GM23338 (cell line): ENCODE results near the gene CTNNA3. TPM values are rescaled to one million over a fixed set of nuclear protein-coding genes. Genes with fewer than 3 reads are reported as not detected.
"Not testable (repeated sequence)": the region's sequence is repeated elsewhere in the genome, so short reads cannot be mapped to it uniquely, and the experiment has no call there.

ENCODE experiments used
- ATAC-seq: fragments of 200-7000 bp; cut with Tn5 transposase; 3 replicates; pipeline ENCODE4 v1.9.1; 2020
- DNase-seq: peaks from one replicate; pipeline ENCODE4 v3.0.0-alpha.2; 2015; ENCODE audit warnings: low spot score
- H2AFZ ChIP-seq: fragments of 200-600 bp; sonication (generic); 2 replicates; pipeline ENCODE4 v1.8.0; 2016; ENCODE audit warnings: antibody characterized with exemption, mild to moderate bottlenecking, moderate library complexity
- H3F3A ChIP-seq: fragments of 200-600 bp; sonication (generic); replicated peaks from 2 replicates; pipeline ENCODE4 v1.8.0; 2017; ENCODE audit warnings: antibody characterized with exemption, mixed run types, low read depth
- H3K27ac ChIP-seq: fragments of 200-600 bp; sonication (generic); 2 replicates; pipeline ENCODE4 v1.6.1; 2016; ENCODE audit warnings: low read depth
- H3K27me3 ChIP-seq: fragments of 200-600 bp; sonication (generic); 2 replicates; pipeline ENCODE4 v1.8.0; 2016; ENCODE audit warnings: mild to moderate bottlenecking, mixed run types, moderate library complexity; ENCODE audit not compliant: insufficient read depth
- H3K36me3 ChIP-seq: fragments of 200-600 bp; sonication (generic); 2 replicates; pipeline ENCODE4 v1.8.0; 2016; ENCODE audit warnings: mild to moderate bottlenecking; ENCODE audit not compliant: insufficient read depth
- H3K4me1 ChIP-seq: fragments of 200-600 bp; sonication (generic); 2 replicates; pipeline ENCODE4 v1.8.0; 2016; ENCODE audit warnings: mild to moderate bottlenecking, moderate library complexity; ENCODE audit not compliant: insufficient read depth
- H3K4me2 ChIP-seq: fragments of 200-600 bp; sonication (generic); 2 replicates; pipeline ENCODE4 v1.7.1; 2017; ENCODE audit warnings: mixed run types
- H3K4me3 ChIP-seq: fragments of 200-600 bp; sonication (generic); 2 replicates; pipeline ENCODE4 v1.6.1; 2016; ENCODE audit warnings: mixed run types
- H3K79me2 ChIP-seq: fragments of 200-600 bp; sonication (generic); replicated peaks from 2 replicates; pipeline ENCODE4 v1.8.0; 2017; ENCODE audit warnings: mild to moderate bottlenecking; ENCODE audit not compliant: insufficient read depth
- H3K9me2 ChIP-seq: fragments of 200-600 bp; sonication (generic); 2 replicates; pipeline ENCODE4 v1.8.0; 2017; ENCODE audit not compliant: insufficient read depth
- H4K20me1 ChIP-seq: fragments of 200-600 bp; sonication (generic); replicated peaks from 2 replicates; pipeline ENCODE4 v1.8.0; 2017; ENCODE audit warnings: mild to moderate bottlenecking; ENCODE audit not compliant: insufficient read depth
- H3K27ac Mint-ChIP-seq: 2 replicates; pipeline ENCODE4 v1.8.0; 2020; ENCODE audit warnings: inconsistent platforms, mild to moderate bottlenecking, moderate library complexity, mixed read lengths
- H3K27me3 Mint-ChIP-seq: 3 replicates; pipeline ENCODE4 v1.8.0; 2022; ENCODE audit warnings: low read depth, mild to moderate bottlenecking, moderate library complexity, mixed read lengths, inconsistent platforms; ENCODE audit not compliant: insufficient read depth, poor library complexity
- H3K36me3 Mint-ChIP-seq: 3 replicates; pipeline ENCODE4 v1.8.0; 2021; ENCODE audit warnings: low read depth, mild to moderate bottlenecking, inconsistent platforms, moderate library complexity, mixed read lengths
- H3K4me1 Mint-ChIP-seq: 3 replicates; pipeline ENCODE4 v1.8.0; 2020; ENCODE audit warnings: mild to moderate bottlenecking, inconsistent platforms, mixed read lengths
- H3K4me3 Mint-ChIP-seq: 3 replicates; pipeline ENCODE4 v1.8.0; 2021; ENCODE audit warnings: moderate library complexity, mild to moderate bottlenecking, inconsistent platforms, mixed read lengths
- H3K9me3 Mint-ChIP-seq: 3 replicates; pipeline ENCODE4 v1.8.0; 2020; ENCODE audit warnings: moderate library complexity, mild to moderate bottlenecking, inconsistent platforms, mixed read lengths
- CREB1 ChIP-seq: fragments of 250-450 bp; sonication (Bioruptor Pico); IDR thresholded peaks from 2 replicates; pipeline ENCODE4 v1.5.0; 2020; ENCODE audit warnings: low read depth, mild to moderate bottlenecking, moderate library complexity
- ETS1 ChIP-seq: IDR thresholded peaks from 2 replicates; pipeline ENCODE4 v1.6.1; 2016; ENCODE audit warnings: antibody characterized with exemption
- EZH2 ChIP-seq: fragments of 200-600 bp; sonication (generic); IDR thresholded peaks from one replicate; pipeline ENCODE4 v1.8.0; 2017; ENCODE audit warnings: antibody characterized with exemption, mild to moderate bottlenecking, low read depth; ENCODE audit not compliant: unreplicated experiment
- EZH2phosphoT487 ChIP-seq: fragments of 200-600 bp; sonication (generic); IDR thresholded peaks from one replicate; pipeline ENCODE4 v1.8.1; 2018; ENCODE audit warnings: antibody characterized with exemption; ENCODE audit not compliant: unreplicated experiment
- JUNB ChIP-seq: IDR thresholded peaks from one replicate; pipeline ENCODE4 v1.6.1; 2016; ENCODE audit warnings: antibody characterized with exemption; ENCODE audit not compliant: unreplicated experiment
- NANOG ChIP-seq: IDR thresholded peaks from 2 replicates; pipeline ENCODE4 v1.6.1; 2016; ENCODE audit warnings: antibody characterized with exemption, borderline replicate concordance
- ZNF114 ChIP-seq: fragments of 250-450 bp; sonication (Bioruptor Pico); IDR thresholded peaks from 2 replicates; pipeline ENCODE4 v1.5.0; 2020; ENCODE audit warnings: mild to moderate bottlenecking, moderate library complexity
- ZNF331 ChIP-seq: fragments of 250-450 bp; sonication (Bioruptor Pico); IDR thresholded peaks from 2 replicates; pipeline ENCODE4 v1.5.0; 2020; ENCODE audit warnings: low read depth, mild to moderate bottlenecking, moderate library complexity
- polyA plus RNA-seq: library from polyadenylated mRNA; unstranded; fragments of >200 nt; fragmentation: Nextera tagmentation; extraction: Ambion mirVana; gene quantifications from 2 replicates; pipeline ENCODE4 v1.2.1, GENCODE V29; 2016
- total RNA-seq: library from RNA; depleted of rRNA; stranded (reverse); fragments of >200 nt; shearing (Covaris generic); gene quantifications from 2 replicates; pipeline ENCODE4 v1.2.3, GENCODE V29; 2014
- TF ChIP-seq, protein P1 (sequence below), 2 experiments: fragments of 200-600 bp in 1 of 2; sonication (generic) in 1 of 2; conservative IDR thresholded peaks; 2 replicates each; pipeline versions ENCODE4 v1.5.1 to v1.6.1; 2016 to 2017; ENCODE audit warnings: antibody characterized with exemption in 2 of 2, low read depth in 2 of 2, mild to moderate bottlenecking in 2 of 2, moderate library complexity in 1 of 2
- TF ChIP-seq, protein P2 (sequence below): IDR thresholded peaks from one replicate; pipeline ENCODE4 v1.6.1; 2018; ENCODE audit warnings: antibody characterized with exemption; ENCODE audit not compliant: unreplicated experiment

CTNNA3 gene
- total and polyA plus RNA-seq, 2 experiments from 2014 or later, result 0.71 to 3.3 TPM

DNA sequence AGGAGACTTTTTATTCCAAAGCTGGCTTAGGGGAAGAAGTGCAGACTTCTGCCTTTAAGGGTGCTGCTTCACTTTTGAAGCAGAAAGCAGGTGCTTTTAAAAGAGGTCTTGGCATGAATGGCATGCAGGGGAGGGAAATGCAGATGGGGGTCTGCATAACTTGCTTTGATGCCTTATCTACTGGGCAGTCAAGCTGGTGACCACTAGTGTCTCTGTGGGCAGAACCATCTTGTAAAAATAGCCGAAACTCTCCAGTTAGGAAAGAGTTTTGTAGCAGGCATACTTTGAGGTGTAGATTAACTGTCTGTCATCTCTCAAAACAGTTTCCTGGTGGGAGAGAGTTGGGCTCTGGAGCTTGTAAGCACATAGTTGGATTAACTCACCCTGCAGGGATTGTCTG, 9.9 kb upstream of the CTNNA3 start:
- Mint-ChIP-seq H3K27ac (no peak overlapping the region), H3K9me3 (peaks cover 13% of the 10 kb centered on the region; the same call in 2 of the 3 replicates), H3K36me3 (no peaks in the 10 kb centered on the region; the same call in 2 of the 3 replicates), H3K4me3 (no peak overlapping the region), H3K4me1 (peaks cover 3% of the 10 kb centered on the region; the same call in 2 of the 3 replicates), H3K27me3 (no peaks in the 10 kb centered on the region)
- DNase-seq (no peak), ATAC-seq (no peak)
- no peaks in the 10 kb centered on the region for H3K27me3 ChIP-seq
- peak overlapping the region; percentile 39; the same call in 1 of the 2 replicates for H2AFZ ChIP-seq
- no peak overlapping the region for H3K27ac ChIP-seq
- H3K4me2 ChIP-seq, result no peak overlapping the region
- H4K20me1 ChIP-seq, result no peaks in the 10 kb centered on the region
- no peak overlapping the region for H3K4me3 ChIP-seq
- H3K79me2 ChIP-seq, result no peaks in the 10 kb centered on the region
- no peaks in the 10 kb centered on the region for H3F3A ChIP-seq
- TF ChIP-seq ZNF114 (CRISPR knock-in tag), result no peak
- no peak for TF ChIP-seq EZH2
- TF ChIP-seq NANOG, result no peak
- TF ChIP-seq, protein P1, sequence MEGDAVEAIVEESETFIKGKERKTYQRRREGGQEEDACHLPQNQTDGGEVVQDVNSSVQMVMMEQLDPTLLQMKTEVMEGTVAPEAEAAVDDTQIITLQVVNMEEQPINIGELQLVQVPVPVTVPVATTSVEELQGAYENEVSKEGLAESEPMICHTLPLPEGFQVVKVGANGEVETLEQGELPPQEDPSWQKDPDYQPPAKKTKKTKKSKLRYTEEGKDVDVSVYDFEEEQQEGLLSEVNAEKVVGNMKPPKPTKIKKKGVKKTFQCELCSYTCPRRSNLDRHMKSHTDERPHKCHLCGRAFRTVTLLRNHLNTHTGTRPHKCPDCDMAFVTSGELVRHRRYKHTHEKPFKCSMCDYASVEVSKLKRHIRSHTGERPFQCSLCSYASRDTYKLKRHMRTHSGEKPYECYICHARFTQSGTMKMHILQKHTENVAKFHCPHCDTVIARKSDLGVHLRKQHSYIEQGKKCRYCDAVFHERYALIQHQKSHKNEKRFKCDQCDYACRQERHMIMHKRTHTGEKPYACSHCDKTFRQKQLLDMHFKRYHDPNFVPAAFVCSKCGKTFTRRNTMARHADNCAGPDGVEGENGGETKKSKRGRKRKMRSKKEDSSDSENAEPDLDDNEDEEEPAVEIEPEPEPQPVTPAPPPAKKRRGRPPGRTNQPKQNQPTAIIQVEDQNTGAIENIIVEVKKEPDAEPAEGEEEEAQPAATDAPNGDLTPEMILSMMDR (conservative IDR thresholded peaks at IDR 0.05; ENCODE audit: low read depth in 2 of 2), result no peak
- no peak for TF ChIP-seq ZNF331 (CRISPR knock-in tag)
- TF ChIP-seq, protein P2, sequence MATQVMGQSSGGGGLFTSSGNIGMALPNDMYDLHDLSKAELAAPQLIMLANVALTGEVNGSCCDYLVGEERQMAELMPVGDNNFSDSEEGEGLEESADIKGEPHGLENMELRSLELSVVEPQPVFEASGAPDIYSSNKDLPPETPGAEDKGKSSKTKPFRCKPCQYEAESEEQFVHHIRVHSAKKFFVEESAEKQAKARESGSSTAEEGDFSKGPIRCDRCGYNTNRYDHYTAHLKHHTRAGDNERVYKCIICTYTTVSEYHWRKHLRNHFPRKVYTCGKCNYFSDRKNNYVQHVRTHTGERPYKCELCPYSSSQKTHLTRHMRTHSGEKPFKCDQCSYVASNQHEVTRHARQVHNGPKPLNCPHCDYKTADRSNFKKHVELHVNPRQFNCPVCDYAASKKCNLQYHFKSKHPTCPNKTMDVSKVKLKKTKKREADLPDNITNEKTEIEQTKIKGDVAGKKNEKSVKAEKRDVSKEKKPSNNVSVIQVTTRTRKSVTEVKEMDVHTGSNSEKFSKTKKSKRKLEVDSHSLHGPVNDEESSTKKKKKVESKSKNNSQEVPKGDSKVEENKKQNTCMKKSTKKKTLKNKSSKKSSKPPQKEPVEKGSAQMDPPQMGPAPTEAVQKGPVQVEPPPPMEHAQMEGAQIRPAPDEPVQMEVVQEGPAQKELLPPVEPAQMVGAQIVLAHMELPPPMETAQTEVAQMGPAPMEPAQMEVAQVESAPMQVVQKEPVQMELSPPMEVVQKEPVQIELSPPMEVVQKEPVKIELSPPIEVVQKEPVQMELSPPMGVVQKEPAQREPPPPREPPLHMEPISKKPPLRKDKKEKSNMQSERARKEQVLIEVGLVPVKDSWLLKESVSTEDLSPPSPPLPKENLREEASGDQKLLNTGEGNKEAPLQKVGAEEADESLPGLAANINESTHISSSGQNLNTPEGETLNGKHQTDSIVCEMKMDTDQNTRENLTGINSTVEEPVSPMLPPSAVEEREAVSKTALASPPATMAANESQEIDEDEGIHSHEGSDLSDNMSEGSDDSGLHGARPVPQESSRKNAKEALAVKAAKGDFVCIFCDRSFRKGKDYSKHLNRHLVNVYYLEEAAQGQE, result no peak
- TF ChIP-seq CREB1 (CRISPR knock-in tag), result no peak
- TF ChIP-seq EZH2phosphoT487, result no peak
- no peak for TF ChIP-seq JUNB
- TF ChIP-seq ETS1, result no peak
- H3K4me1 ChIP-seq, result no peaks in the 10 kb centered on the region
- no peaks in the 10 kb centered on the region for H3K36me3 ChIP-seq
- H3K9me2 ChIP-seq, result peaks cover 3% of the 10 kb centered on the region; the same call in 1 of the 2 replicates

GRCh38 chr10:67699613-67700270, 3.7 kb upstream of the CTNNA3 start:
- H3K9me2 ChIP-seq, H3K4me3 Mint-ChIP-seq, H3K27ac ChIP-seq, H3K27me3 Mint-ChIP-seq, H3K4me3 ChIP-seq, ATAC-seq, H2AFZ ChIP-seq, H3K79me2 ChIP-seq, H3K27me3 ChIP-seq, H3K4me2 ChIP-seq, DNase-seq, H4K20me1 ChIP-seq, H3F3A ChIP-seq, H3K4me1 ChIP-seq, H3K36me3 ChIP-seq, H3K4me1 Mint-ChIP-seq, H3K27ac Mint-ChIP-seq, H3K36me3 Mint-ChIP-seq: not testable (repeated sequence)
- peaks cover 33% of the 10 kb centered on the region for H3K9me3 Mint-ChIP-seq
